Cerebellar nuclear complex (tissue), 1 donor: ENCODE results near the gene ZNF90.
A peak's percentile ranks its signal among the peaks of the same experiment; 100 is the strongest.
"Not testable (repeated sequence)": the region's sequence is repeated elsewhere in the genome, so short reads cannot be mapped to it uniquely, and the experiment has no call there.

ENCODE experiments used
- DNase-seq, 2 experiments: peaks; one replicate each; lab custom pipeline; 2025; lab: John Stamatoyannopoulos, UW

The ZNF90 gene

DNA sequence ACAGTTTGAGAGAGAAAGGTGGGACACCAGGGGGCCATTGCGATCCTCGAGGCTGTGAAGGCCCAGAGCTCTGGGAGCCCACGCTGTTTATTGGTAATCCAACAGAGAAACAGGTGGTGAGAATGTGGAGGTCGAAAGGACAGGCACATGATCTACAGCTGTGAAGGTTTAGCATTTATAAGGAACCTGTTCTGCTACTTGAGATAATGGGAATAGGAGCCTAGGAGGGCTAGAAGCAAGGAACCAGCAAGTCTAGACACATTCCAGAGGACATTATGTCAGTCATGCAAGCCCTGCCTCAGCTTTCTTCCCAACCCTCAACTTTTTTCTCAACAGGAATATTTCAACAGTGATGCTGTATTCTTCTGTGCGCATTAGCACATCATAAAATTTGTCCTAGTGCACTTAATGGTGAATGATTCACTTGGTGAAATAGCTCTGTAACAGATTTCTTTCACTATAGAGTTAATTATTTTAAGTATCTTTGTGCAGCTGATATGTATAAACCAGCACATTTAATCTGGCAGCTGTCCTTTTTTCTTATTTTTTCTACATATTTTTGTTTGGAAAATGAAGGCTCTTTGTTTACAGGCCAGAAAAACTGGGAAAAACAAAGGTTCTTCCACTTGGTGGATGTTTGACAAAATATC lies 25.4 kb downstream of the ZNF90 start:
- no peak for DNase-seq

DNA sequence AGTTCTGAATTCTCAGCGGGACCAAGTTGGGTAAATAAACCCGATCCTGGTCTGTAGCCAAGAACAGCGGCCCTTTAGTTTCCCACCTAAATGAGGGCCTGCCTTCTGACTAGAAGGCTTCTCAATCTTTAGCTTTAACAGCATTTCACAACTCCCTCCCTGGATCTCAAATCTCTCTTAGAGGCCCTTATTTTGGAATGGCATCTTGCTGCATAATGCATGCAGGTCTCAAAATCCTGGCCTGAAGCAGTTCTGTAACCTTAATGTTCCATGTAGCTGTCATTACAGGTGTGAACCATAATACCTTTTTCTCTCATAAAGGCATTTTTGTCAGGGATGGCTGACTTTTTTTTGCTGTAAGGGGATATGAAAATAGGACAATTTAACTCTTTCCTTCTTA lies 29.5 kb downstream of the ZNF90 start:
- DNase-seq = no peak

DNA sequence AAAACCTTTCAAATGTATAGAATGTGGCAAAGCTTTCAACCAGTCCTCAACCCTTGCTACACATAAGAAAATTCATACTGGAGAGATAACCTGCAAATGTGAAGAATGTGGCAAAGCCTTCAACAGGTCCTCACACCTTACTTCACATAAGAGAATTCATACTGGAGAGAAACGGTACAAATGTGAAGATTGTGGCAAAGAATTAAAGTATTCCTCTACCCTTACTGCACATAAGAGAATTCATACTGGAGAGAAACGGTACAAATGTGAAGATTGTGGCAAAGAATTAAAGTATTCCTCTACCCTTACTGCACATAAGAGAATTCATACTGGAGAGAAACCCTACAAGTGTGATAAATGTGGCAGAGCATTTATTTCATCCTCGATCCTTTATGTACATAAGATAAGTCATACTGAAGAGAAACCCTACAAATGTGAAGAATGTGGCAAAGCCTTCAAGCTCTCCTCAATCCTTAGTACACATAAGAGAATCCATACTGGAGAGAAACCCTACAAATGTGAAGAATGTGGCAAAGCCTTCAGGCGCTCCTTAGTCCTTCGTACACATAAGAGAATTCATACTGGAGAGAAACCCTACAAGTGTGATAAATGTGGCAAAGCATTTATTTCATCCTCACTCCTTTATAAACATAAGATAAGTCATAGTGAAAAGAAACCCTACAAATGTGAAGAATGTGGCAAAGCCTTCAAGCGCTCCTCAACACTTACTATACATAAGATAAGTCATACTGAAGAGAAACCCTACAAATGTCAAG lies 40.5 kb downstream of the ZNF90 start:
- DNase-seq = not testable (repeated sequence)

DNA sequence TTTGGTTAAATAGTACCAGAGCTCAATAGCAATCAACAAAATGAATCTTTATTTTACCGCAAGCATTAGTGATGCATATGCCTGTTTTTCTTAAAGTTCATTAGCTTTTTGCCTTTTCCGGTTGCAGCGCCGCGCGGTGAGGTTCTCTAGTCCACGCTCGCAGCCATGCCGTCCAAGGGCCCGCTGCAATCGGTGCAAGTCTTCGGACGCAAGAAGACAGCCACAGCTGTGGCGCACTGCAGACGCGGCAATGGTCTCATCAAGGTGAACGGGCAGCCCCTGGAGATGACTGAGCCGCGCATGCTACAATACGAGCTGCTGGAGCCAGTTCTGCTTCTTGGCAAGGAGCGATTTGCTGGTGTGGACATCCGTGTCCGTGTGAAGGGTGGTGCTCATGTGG lies 47.1 kb downstream of the ZNF90 start:
- no peak for DNase-seq

DNA sequence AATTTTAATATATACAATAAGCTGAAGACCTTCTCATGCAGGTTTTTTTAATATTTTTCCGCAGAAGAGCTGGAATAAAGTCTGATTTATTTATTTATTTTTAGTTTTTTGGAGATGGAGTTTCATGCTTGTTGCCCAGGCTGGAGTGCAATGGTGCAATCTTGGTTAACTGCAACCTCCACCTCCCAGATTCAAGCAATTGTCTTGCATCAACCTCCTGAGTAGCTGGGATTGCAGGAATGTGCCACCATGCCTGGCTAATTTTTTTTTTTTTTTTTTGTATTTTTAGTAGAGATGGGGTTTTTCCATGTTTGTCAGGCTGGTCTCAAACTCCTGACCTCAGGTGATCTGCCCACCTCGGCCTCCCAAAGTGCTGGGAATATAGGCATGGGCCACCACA lies 55.1 kb downstream of the ZNF90 start:
- DNase-seq = not testable (repeated sequence)

DNA sequence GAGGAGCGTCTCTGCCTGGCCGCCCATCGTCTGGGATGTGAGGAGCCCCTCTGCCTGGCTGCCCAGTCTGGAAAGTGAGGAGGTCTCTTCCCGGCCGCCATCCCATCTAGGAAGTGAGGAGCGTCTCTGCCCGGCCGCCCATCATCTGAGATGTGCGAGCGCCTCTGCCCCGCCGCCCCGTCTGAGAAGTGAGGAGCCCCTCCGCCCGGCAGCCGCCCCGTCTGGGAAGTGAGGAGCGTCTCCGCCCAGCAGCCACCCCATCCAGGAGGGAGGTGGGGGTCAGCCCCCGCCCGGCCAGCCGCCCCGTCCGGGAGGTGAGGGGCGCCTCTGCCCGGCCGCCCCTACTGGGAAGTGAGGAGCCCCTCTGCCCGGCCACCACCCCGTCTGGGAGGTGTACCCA lies 59.9 kb downstream of the ZNF90 start:
- DNase-seq = not testable (repeated sequence)

DNA sequence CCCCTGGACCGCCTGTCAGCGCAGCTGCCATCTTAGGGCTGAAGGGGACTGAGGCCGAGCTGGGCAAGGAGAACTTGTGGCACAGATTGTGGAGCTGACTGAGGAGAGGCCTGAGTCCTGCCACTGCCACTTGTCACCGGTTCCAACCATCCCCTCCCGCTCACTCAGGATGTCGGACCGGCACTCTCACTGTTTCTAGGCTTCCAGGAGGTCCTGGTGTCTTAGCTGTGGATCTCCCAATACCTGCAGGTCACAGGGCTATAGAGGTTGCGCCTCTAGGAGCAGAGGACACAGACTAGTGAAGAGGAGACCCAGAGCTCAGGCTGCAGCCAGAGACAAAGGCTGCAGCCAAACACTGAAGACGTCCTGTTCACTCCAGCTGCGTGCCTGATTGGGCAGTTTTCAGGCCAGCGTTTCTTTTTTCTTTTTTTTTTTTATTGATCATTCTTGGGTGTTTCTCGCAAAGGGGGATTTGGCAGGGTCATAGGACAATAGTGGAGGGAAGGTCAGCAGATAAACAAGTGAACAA lies 73.9 kb downstream of the ZNF90 start:
- DNase-seq = no peak

DNA sequence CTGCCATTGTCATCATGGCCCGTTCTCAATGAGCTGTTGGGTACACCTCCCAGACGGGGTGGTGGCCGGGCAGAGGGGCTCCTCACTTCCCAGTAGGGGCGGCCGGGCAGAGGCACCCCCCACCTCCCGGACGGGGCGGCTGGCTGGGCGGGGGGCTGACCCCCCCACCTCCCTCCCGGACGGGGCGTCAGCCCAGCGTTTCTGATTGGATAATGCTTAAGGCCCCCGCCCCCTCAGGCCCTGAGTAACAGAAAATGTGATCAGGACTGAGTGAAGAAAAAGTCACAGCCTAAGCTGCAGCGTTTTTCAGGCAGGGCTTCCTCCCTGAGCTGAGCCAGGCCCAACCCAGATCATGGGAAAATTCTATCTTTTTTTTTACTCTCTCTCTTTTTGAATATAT lies 74.7 kb downstream of the ZNF90 start:
- DNase-seq = not testable (repeated sequence)

DNA sequence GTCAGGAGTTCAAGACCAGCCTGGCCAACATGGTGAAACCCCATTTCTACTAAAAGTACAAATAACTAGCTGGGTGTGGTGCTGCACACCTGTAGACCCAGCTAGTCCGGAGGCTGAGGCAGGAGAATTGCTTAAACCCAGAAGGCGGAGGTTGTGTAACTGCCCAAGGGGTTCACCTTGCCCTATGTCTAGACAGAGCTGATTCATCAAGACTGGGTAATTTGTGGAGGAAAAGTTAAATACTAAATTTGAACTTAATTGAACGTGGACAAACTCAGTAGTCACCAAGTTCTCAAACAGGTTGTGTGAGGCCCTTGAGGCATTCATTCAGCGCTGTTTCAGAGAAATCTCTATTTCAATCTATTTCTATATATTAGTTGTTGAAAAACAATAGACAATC lies 75.5 kb downstream of the ZNF90 start:
- DNase-seq = no peak

DNA sequence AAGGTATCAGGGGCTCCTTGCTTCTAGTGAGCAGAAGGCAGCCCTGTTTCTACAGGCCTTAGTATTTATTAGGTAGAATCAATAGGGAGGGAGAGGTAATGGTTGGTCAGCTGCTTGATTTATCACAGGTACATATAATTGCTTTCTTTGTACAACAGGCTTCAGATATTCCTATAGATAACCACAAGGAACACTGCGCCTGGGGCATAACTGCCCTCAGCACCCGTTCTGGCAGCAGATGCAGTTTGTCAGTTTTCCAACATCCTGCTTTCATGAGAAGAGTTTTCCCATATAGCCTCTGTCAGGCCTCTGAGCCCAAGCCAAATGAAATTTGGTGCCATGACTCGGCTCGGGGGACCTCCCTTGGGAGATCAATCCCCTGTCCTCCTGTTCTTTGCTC lies 76.8 kb downstream of the ZNF90 start:
- no peak for DNase-seq

DNA sequence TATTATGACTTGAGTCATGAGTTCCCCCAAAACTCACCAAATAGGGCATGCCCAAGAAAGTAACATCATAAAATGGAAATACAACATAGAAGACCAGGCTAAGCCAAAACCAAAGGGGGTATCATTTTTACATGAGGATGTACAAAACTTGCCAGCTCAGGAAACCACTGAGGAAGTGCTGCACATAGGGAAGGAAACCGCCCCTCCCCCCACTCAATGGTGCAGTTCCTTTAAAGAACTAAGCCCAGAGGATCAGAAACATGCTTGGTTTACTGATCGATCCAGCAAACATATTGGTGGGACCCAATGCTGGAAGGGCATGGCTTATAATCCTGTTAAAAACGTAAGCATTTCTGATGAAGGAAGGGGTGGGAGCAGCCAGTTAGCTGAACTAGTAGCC lies 85.0 kb downstream of the ZNF90 start:
- no peak for DNase-seq

DNA sequence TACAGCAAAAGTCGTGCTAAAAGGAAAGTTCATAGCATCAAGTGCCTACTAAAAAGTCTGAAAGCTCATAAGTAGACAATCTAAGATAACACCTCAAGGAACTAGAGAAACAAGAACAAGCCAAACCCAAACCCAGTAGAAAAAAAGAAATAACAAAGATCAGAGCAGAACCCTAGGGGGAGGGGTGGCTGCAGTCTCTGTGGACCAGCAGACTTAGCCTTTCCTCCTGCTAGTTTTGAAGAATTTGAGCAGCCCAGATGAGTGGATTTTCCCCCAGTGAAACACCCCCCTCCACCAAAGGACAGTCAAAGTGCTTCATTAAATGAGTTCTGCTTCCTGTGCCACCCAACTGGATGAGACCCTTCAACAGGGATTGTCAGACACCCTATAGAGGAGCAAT lies 86.7 kb downstream of the ZNF90 start:
- DNase-seq = no peak

DNA sequence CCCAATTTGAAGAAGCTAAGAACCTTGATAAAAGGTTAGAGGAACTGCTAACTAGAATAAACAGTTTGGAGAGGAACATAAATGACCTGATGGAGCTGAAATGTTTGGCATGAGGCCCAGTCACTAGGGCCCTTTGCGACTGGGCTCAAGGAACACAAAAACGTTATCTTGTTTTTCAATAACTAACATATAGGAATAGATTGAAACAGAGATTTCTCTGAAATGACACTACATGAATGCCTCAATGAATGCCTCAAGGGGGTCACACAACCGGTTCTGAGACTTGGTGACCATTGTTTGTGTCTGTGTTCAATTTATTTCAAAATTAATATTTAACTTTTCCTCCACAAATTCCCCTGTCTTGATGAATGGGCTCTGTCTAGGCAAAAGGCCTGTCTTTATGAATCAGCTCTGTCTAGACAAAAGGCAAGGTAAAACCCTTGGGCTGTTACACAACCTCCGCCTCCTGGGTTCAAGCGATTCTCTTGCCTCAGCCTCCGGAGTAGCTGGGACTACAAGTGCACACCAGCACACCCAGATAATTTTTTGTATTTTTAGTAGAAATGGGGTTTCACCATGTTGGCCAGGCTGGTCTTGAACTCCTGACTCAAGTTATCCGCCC lies 88.3 kb downstream of the ZNF90 start:
- DNase-seq = no peak

DNA sequence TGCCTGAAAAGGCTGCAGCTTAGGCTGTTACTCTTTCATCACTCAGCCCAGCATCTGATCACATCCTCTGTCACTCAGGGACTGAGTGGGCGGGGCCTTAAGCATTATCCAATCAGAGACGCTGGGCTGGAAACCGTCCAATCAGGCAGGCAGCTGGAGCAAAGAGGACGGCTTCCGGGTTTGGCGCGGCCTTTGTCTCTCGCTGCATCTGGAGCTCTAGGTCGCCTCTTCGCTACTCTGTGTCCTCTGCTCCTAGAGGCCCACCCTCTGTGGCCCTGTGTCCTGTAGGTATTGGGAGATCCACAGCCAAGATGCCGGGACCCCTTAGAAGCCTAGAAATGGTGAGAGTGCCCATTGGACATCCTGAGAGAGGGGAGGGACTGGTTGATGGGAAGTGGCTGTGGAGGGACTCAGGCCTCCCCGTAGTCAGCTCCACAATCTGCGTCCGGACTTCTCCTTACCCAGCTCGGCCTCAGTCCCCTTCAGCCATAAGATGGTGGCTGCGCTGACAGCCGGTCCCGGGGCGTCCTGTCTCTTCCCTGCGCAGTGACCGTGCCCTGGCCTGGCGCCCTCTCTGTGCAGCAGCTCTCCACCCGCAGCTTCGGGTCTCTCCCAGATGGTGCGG lies 89.3 kb downstream of the ZNF90 start, which contains the start of gene ZNF486:
Gene ZNF486, plus strand, starts transcription at position 195 of the 625 bp plus-strand sequence. Its CDS starts 117 bp downstream, at position 312.
- DNase-seq = peak; percentile 39 to 76

DNA sequence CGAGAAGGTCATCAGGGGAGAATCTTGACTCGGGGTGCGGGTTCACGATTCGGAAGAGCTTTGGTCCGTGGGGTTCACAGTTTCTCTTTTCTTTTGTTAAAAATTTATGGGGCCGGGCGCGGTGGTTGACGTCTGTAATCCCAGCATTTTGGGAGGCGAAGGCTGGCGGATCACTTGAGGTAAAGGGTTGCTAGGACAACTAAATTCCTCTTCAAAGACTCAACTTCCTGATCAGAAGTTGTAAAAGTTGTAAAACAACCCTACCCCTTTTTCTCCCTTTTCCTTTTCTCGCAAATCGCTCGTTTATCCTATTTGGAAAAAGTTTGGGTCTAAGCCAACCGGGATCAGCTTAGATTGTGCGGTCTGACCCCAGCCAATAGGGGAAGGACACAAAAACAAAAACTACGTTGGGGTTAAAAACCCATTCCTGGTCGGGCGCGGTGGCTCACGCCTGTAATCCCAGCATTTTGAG lies 89.9 kb downstream of the ZNF90 start:
- no peak for DNase-seq
